Cardiac muscle cell (in vitro differentiated cells and primary cell): ENCODE data around the gene TMEM147. TPM values are rescaled to one million over a fixed set of nuclear protein-coding genes. Genes with fewer than 3 reads are reported as not detected.

Experiments
- DNase-seq, 2 donors: peaks; one replicate each; pipeline versions ENCODE4 v3.0.0 to v3.0.0-alpha.2; 2010 to 2017; ENCODE audit warnings: low read depth in 1 of 2, low spot score in 1 of 2
- H3K27ac ChIP-seq: fragments of 200-600 bp; sonication (generic); 2 replicates; pipeline ENCODE4 v1.5.1; 2016
- H3K27me3 ChIP-seq: fragments of 200-600 bp; sonication (generic); 2 replicates; pipeline ENCODE4 v1.6.0; 2016; ENCODE audit warnings: control low read depth
- H3K36me3 ChIP-seq: fragments of 200-600 bp; sonication (generic); 2 replicates; pipeline ENCODE4 v1.5.1; 2016; ENCODE audit warnings: control low read depth
- H3K4me1 ChIP-seq: fragments of 200-600 bp; sonication (generic); 2 replicates; pipeline ENCODE4 v1.8.1; 2017; ENCODE audit warnings: low read depth, mild to moderate bottlenecking, mixed run types
- H3K4me3 ChIP-seq: fragments of 200-600 bp; sonication (generic); 2 replicates; pipeline ENCODE4 v1.5.1; 2016; ENCODE audit warnings: mild to moderate bottlenecking
- H3K9me3 ChIP-seq: fragments of 200-600 bp; sonication (generic); 2 replicates; pipeline ENCODE4 v1.5.1; 2017; ENCODE audit warnings: low read depth, mild to moderate bottlenecking, control low read depth
- CTCF ChIP-seq: IDR thresholded peaks from 2 replicates; pipeline ENCODE4 v1.5.1; 2012; ENCODE audit warnings: low read depth, mild to moderate bottlenecking, low read length
- polyA plus RNA-seq: library from polyadenylated mRNA; unstranded; fragments of >200 nt; fragmentation: Nextera tagmentation; extraction: Ambion mirVana; gene quantifications from 2 replicates; pipeline ENCODE4 v1.2.1, GENCODE V29; 2016
- total RNA-seq: library from RNA; depleted of rRNA; stranded (reverse); fragments of >200 nt; gene quantifications from 2 replicates; pipeline ENCODE4 v1.2.3, GENCODE V29; 2016

Gene TMEM147
- total and polyA plus RNA-seq, 2 experiments from 2014 or later: 95.9 to 260 TPM

DNA sequence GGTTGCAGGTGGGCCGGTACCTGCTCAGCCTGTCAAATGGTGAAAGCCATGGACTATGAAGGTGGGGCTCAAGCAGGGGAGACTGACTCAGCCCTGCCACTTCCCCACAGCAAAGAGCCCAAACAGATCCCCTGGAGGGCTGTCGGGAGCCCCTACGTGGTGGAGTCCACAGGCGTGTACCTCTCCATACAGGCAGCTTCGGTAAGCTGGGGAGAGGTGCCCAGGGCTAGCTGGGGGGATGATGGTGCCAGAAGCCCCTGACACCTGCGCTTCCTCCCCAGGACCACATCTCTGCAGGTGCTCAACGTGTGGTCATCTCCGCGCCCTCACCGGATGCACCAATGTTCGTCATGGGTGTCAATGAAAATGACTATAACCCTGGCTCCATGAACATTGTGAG lies 3.2 kb upstream of the TMEM147 start:
- Histone ChIP-seq H3K27me3 (no peaks in the 10 kb centered on the region), H3K9me3 (no peaks in the 10 kb centered on the region), H3K4me3 (no peak overlapping the region), H3K36me3 (no peaks in the 10 kb centered on the region), H3K27ac (no peak overlapping the region), H3K4me1 (peaks cover 3% of the 10 kb centered on the region)
- no peak for TF ChIP-seq CTCF
- DNase-seq: no peak

DNA sequence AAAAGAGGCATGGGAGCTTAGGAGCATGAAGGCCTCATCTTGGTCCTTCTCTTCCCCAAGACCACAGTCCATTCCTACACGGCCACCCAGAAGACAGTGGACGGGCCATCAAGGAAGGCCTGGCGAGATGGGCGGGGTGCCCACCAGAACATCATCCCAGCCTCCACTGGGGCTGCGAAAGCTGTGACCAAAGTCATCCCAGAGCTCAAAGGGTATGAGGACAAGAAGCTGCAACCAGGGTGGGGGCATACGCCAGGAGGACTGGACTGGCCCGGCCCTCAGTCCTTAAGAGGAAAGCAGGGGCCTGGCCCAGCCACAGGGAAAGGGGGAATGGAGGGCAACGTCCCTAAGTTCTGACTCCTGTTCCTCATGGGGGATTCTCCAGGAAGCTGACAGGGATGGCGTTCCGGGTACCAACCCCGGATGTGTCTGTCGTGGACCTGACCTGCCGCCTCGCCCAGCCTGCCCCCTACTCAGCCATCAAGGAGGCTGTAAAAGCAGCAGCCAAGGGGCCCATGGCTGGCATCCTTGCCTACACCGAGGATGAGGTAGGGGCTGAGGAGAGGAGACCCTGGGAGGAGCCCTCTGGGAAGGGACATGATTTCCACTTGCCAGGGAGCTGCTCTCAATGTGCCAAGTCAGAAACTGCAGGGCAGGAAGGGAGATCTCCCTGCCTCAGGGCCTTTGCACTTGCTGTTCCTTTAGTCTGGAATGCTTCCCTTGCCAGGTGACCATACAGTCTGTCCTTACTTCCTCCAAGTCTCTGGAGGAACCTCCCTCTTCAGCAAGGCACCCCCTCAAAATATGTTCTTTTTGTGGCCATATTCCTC lies 1.9 kb upstream of the TMEM147 start:
- Histone ChIP-seq H3K4me1 (peaks cover 3% of the 10 kb centered on the region), H3K9me3 (no peaks in the 10 kb centered on the region), H3K36me3 (no peaks in the 10 kb centered on the region), H3K4me3 (no peak overlapping the region), H3K27ac (no peak overlapping the region), H3K27me3 (no peaks in the 10 kb centered on the region)
- DNase-seq: no peak
- no peak for TF ChIP-seq CTCF

DNA sequence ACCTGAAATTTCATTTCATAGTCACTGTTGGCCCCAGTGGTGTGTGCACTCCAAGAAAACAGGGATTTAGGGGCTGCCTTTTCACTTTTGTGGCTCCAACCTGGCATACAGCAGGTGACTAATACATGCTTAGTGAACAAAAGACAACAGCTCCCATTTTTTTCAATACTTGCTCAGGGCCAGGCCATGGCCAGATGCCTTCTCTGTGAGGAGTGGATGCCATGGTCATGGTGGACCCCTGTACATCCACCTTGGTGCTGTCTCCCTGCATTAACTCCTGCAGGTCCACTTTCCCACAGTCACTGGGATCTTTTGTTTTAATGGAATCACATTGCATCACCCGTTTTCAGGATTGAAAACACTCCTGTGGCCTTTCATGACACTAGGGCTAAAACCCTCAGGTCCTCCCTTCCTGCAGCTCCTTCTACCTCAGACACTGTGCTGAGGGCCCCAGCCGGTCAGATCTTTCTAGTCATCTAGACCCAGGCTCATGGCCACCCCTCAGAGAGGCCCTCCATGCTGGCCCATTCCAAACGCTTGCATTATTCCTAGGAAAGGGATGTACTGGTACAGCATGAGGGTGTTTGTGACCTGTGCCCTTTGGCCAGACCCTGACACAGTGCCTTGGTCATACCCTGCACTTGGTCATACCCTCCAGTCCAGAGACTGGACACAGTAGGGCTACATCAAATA lies 1.2 kb upstream of the TMEM147 start:
- Histone ChIP-seq H3K36me3 (no peaks in the 10 kb centered on the region), H3K4me1 (peaks cover 3% of the 10 kb centered on the region), H3K27ac (no peak overlapping the region), H3K4me3 (peak overlapping the region; percentile 58), H3K27me3 (no peaks in the 10 kb centered on the region), H3K9me3 (no peaks in the 10 kb centered on the region)
- TF ChIP-seq CTCF: no peak
- no peak for DNase-seq

- DNase-seq: peak in 1 of 2 donors; percentile 30
- no peak for TF ChIP-seq CTCF
- Histone ChIP-seq H3K4me3 (peak overlapping the region; percentile 58), H3K36me3 (no peaks in the 10 kb centered on the region), H3K27ac (peak overlapping the region; percentile 7), H3K27me3 (no peaks in the 10 kb centered on the region), H3K9me3 (no peaks in the 10 kb centered on the region), H3K4me1 (peaks cover 3% of the 10 kb centered on the region)
Measured at GRCh38 chr19:35545855-35546381, 492 bp downstream of the TMEM147 start.

DNA sequence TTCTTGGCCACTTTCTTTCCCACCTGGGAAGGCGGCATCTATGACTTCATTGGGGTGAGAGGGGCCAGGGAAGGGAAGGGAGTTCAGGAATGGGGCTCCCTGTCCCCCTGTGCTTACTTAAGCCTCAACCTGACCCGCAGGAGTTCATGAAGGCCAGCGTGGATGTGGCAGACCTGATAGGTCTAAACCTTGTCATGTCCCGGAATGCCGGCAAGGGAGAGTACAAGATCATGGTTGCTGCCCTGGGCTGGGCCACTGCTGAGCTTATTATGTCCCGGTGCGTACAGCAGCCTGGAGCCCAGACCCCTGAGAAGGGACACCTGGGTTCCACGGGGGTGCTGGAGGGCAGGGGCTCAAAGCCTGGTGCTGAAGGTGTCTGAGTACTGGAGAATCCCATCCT lies 1.1 kb downstream of the TMEM147 start:
- Histone ChIP-seq H3K27me3 (no peaks in the 10 kb centered on the region), H3K4me3 (peak overlapping the region; percentile 58)

More for the DNA sequence above, 1.1 kb downstream of the TMEM147 start:
- no peaks in the 10 kb centered on the region for H3K9me3 ChIP-seq
- no peak for TF ChIP-seq CTCF
- DNase-seq: no peak
- peaks cover 3% of the 10 kb centered on the region for H3K4me1 ChIP-seq
- H3K36me3 ChIP-seq: no peaks in the 10 kb centered on the region
- H3K27ac ChIP-seq: no peak overlapping the region
